GM13977 (cell line): Measurements from ENCODE around the gene AGAP1.

Experiments
- DNase-seq: peaks from one replicate; pipeline ENCODE4 v3.0.0; 2012; ENCODE audit warnings: low spot score
- CTCF ChIP-seq: IDR thresholded peaks from 2 replicates; pipeline ENCODE4 v1.5.1; 2012; ENCODE audit warnings: mild to moderate bottlenecking, control low read depth; ENCODE audit not compliant: insufficient read depth; ENCODE audit errors: extremely low read depth, missing control alignments
- in situ Hi-C: fragments of 300-500 bp; cut with MboI; formaldehyde crosslinking; loops from one replicate; pipeline ENCODE4 v1.12.0; 2022; ENCODE audit warnings: low sequenced_read_pairs, low pct_unique_long_range_greater_than_20kb, mixed read lengths, inconsistent platforms; ENCODE audit not compliant: unreplicated experiment

Gene AGAP1

GRCh38 chr2:236047176-236047575 is 553.3 kb downstream of the AGAP1 start:
- TF ChIP-seq CTCF: no peak
- in situ Hi-C loops: no loop called here
- no peak for DNase-seq

- in situ Hi-C loops: no loop called here
- no peak for TF ChIP-seq CTCF
- no peak for DNase-seq
Observed at GRCh38 chr2:236047886-236048540, 554.2 kb downstream of the AGAP1 start.

- in situ Hi-C loops: no loop called here
- DNase-seq: no peak
- no peak for TF ChIP-seq CTCF
Observed at GRCh38 chr2:236049981-236050380, 556.1 kb downstream of the AGAP1 start.

GRCh38 chr2:236051351-236051750 is 557.5 kb downstream of the AGAP1 start:
- TF ChIP-seq CTCF: no peak
- no peak for DNase-seq
- in situ Hi-C loops: no loop called here

- in situ Hi-C loops: no loop called here
- TF ChIP-seq CTCF: no peak
- no peak for DNase-seq
Observed at GRCh38 chr2:236051806-236052205, 558.0 kb downstream of the AGAP1 start.

- in situ Hi-C loops: no loop called here
- TF ChIP-seq CTCF: no peak
Observed at GRCh38 chr2:236052206-236052605, 558.4 kb downstream of the AGAP1 start.

More at GRCh38 chr2:236052206-236052605, 558.4 kb downstream of the AGAP1 start:
- no peak for DNase-seq
